HL-60/S4 treated with phorbol 12-myristate 13-acetate at 8.2 ng/mL for 4 days and 3 days (cell line): ENCODE results near the gene ZBTB14.

Experiments used
- in situ Hi-C: fragments of 300-500 bp; cut with MboI; formaldehyde crosslinking; loops from 2 replicates; pipeline ENCODE4 v1.15.0; 2022; ENCODE audit warnings: low sequenced_read_pairs

Gene ZBTB14

GRCh38 chr18:5295231-5295920, at the start of gene ZBTB14:
Gene ZBTB14, minus strand, starts transcription at chr18:5295726. Its CDS starts 2,480 bp downstream, at chr18:5293246.
- in situ Hi-C loops: no loop called here

- in situ Hi-C loops: no loop called here
Observed at GRCh38 chr18:5339202-5339834, 43.8 kb upstream of the ZBTB14 start.

DNA sequence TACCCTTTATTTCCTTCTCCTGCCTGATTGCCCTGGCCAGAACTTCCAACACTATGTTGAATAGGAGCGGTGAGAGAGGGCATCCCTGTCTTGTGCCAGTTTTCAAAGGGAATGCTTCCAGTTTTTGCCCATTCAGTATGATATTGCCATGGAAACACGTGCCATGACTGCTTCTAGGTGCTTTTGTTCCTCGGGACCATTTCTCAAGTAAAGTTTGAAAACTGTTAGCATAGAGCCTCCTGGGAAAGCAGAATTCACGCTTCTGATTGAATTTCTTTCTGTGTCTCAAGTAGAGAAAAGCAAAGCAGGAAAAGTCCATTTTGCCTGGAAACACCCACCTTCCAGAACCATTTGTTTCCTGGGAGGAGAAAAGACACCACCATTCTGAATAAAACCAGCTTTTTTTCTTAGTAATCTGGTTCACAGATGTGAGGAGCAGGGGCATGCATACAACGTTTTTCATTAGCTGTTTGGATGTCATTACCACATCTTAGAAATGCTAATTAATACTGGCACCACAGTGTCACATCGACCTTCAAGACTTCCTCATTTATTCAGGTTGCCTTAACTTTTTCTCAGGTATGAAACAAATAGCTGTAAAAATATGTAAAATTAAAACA, 39.0 kb upstream of the ZBTB14 start:
- in situ Hi-C loops: no loop called here

DNA sequence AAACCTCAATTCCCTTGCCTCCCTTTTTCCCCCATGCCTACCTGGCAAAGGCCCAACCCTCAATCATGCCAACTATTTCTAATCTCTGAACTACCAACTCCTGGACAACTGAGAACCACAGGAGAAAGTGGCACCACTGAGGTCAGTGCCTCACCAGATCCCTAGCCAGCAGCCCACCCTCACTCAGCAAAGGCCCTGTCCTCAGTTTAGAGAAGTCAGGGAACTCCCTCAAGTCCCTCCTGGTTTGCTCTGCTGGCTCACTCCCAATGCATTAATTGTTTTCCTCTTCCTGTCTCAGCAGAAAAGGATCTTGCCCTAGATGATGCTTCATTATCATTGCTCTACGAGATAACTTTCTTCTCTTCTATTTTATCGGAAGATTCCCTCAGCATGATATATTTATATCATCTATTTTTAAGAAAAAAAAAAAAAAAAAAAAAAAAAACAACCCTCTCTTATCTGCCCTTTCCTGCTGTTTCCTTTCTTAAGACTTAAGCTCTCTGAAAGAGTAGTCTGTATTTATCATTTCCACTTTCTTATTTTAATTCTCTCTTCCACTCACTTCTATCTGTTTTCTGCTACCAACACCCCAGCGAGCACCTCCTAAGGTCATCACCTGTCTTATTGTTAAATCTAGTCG, 22.7 kb upstream of the ZBTB14 start:
- in situ Hi-C loops: no loop called here

- in situ Hi-C loops: no loop called here
Observed at GRCh38 chr18:5317186-5317585, 21.7 kb upstream of the ZBTB14 start.

- in situ Hi-C loops: no loop called here
Observed at GRCh38 chr18:5315838-5316237, 20.3 kb upstream of the ZBTB14 start.

GRCh38 chr18:5311301-5311989, 15.9 kb upstream of the ZBTB14 start:
- in situ Hi-C loops: no loop called here

- in situ Hi-C loops: no loop called here
Observed at GRCh38 chr18:5309888-5310470, 14.5 kb upstream of the ZBTB14 start.

DNA sequence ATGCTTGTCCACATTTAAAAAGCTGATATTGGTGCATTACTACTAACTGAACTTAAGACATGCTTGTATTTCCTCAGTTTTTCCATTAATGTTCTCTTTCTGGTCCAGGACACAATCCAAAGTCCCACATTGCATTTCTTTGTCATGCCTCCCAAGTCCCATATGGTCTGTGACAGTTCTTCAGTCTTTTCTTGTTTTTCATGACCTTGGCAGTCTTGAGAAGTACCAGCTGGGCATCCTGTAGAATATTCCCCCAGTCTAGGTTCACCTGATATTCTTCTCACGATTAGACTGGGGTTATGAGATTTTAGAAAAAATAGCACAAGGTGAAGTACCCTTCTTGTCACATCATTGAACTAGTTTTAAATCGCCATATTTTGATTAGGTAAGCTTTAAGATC, 10.3 kb upstream of the ZBTB14 start:
- in situ Hi-C loops: no loop called here

GRCh38 chr18:5304232-5304631, 8.7 kb upstream of the ZBTB14 start:
- in situ Hi-C loops: no loop called here

GRCh38 chr18:5303636-5304035, 8.1 kb upstream of the ZBTB14 start:
- in situ Hi-C loops: no loop called here

DNA sequence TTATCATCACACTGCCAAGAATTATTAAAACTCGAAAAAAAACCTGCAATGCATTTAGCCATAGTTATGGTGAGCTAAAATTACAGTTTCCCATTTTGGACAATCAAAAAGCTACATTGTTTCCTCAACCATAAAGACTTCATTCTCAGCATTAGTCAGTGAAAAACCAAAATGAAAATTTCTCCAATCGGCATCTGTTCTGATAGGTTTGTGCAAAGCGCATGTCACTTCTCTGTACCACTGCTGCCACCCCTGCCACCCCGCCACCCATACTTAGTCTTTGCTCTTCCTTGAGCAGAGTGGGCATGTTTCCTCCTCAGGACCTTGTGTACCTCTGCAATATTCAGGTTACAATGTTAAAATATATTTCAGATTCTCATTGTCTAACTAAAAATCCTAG, 7.1 kb upstream of the ZBTB14 start:
- in situ Hi-C loops: no loop called here

DNA sequence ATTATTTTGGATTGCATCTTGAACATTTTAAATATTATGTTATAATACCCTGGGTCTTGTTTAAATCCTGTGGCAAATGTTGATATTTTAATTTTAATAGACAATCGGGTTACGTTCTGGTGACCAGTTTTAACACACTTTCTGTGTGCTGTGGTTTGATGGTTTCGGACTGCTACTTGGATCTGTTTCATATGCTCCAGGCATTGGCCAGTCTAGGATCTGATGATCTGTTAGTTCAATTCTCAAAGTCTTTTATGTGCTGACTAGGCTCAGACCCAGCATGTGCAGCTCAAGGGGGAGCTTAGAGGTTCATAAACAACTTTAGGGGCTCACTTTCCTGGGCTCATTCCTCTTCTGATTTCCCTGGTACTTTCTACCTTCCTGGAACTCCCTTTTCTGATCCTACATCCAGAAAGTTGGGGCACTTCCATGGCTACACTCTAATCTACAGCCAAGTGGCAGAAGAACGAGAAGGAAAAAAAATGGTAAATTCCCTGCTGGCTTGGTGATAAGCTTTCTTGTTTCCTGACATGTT, 5.0 kb upstream of the ZBTB14 start:
- in situ Hi-C loops: no loop called here

GRCh38 chr18:5298156-5298852, 2.8 kb upstream of the ZBTB14 start:
- in situ Hi-C loops: no loop called here

DNA sequence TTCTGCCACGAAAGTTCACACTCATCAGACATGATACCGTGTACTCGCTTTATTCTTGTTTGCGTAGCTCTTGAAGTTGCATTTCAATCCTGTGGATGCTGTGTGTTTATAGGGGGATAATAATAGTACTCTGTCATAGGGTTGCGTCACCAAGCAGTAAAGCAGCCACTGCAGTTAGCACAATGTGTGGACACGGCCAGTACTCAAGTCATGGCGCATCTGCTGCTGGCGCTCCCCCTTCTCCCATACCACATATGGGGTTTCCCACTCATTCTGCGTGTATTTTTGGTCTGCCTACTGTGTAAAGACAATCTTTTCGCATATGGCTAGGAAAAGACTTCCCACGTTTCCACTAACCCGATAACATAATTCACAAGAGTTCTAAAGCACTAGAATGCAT, 2.1 kb upstream of the ZBTB14 start:
- in situ Hi-C loops: no loop called here

GRCh38 chr18:5296706-5297320, 1.3 kb upstream of the ZBTB14 start:
- in situ Hi-C loops: no loop called here

DNA sequence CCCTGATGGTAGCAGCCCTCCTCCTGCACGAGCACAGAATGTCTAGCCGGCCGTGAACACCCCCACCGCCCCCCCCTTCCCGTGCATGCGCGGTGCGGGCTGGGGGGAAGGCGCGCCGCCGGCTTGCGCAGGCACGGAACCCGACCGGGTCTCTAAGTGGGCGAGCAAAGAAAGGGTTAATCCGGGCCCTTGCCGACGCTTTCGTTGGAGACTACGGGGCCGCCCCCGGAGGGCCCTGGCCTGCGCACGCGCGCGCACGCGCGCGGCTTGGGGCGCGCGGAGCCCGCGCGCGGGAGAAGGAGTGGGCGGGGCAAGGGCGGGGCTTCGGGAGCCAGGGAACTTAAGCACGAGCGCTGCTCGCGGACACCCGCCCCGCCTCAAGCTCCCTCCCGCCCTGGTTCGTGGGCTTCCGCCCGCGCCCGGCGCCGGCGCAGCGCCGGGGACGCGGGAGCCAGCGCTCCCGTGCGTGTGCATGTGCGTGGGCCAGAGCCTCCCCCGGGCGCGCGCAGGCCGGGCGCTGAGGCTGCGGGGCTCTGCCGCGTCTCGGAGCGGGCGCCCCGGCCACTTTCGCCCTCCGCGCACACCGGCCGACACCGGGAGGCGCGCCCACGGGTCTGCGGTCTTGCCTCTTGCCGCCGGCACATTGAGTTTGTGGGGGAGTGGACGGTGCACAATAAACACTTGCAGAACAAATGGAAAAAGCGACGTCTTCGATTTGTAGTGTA, 617 bp upstream of the ZBTB14 start:
- in situ Hi-C loops: no loop called here

GRCh38 chr18:5294457-5295230, 882 bp downstream of the ZBTB14 start:
- in situ Hi-C loops: no loop called here
